Stimulated activated CD8-positive, alpha-beta memory T cell treated with anti-CD3 and anti-CD28 coated beads, Interleukin-12 subunit alpha, Interleukin-12 subunit beta, amount 100 ng/mL, for 24 hours (primary cell): Measurements from ENCODE around the gene KRT35.

Experiments
- DNase-seq: peaks from one replicate; pipeline ENCODE4 v3.0.0-alpha.2; 2020; ENCODE audit errors: extremely low read depth

KRT35 gene

DNA sequence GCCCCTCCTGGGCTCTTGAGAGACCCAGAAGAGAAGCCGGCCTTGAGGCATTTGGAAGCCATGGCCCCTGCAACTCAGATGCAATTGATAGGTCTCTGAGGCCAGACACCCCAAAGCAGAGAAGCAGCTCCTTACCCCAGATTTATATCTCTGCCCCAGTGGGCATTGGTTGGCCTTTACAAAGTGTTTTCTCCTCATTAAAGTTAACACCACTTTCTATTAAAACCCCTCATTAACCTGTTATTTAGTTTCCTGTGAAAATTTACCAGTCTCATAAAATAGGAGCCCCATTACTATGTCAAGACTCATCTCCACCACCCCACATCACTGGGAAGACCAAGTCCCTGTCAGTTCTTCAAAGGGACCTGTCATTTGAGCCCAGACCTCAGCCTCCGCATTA is at the start of gene KRT35:
TSS of gene KRT35 (minus strand) at position 116 of the 400 bp plus-strand sequence. CDS start at position 62, 54 bp downstream.
- DNase-seq: no peak

DNA sequence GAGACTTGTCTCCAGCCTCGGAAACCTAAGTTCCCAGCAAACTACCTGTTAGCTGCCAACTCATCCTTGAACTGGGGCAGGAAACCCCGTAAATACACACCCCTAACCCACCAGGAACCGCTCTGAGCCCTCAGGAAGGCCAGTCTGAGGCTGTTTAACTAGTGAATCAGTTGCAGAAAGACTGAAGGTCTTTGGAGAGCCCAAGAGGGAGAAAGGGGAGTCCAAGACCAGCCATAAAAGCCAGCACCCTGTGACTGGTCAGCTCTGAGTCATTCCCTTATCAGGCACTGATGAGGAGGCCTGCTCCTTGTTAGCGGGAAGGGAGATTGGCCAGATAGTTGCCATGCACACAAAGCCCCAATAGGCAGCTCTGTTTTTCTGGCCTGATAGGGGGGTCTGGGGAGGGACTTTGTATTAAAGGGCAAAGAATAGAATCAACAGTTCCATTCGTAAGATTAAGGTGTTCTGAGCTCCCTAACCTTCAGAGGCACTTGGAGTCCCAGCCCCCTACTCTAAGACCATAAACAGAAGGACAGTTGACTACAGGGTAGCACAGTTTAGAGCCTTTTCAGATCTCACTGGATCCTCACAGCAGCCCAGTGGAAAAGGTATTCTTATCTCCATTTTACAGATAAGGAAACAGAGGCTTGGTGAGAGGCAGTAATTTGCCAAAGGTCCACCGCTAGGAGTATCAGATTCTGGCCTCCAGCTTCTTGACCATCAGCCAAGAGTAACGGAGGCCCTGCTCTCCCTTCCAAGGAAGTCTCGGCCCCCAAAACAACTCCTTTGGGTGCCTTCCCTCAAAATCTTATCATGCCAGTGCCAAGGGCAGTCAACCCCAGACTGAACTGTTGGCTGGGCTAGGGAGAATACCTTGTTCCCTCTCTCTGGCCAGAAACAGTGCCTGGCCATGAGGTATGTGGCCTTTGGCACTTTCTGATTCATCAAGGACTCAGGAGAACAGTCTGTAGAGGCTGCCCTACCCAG is 49.4 kb upstream of the KRT35 start:
- no peak for DNase-seq

DNA sequence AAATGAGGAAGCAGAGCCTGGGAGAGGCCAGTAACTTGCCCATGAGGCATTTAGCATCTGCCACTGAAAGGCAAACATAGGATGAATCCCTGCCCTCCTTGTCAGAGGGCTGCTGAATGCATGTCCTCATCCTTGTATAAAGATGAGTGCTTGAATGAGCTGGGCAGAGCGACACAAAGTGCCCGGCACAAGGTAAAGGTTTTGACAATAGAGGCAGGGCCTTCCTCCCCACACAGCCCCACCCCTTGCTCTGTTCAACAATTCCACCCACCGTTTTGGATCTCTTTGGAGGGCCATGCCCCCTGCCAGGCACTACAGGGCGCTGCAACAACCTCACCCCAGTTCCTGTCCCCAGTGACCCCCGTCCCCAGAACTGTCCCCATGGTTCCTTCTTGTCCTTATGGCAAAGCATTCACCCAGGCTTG is 48.6 kb upstream of the KRT35 start:
- no peak for DNase-seq

DNA sequence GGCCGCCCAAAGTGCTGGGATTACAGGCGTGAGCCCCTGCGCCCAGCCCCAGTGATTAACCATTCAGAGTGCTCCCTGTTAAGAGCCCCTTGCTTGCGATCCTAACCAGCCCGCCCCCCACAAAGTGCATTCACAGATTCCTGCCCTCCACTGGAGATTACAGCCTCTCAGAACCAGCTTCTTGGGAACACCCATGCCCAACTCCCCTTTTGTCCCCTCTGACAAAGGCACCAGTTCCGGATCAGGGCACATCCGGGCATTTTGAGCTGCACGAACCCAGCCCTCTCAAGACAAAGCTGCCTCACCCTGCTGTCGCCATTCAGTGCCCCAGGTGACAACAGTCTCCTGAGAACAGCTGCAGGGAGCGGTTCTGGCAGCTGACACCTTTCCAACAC is 48.0 kb upstream of the KRT35 start:
- DNase-seq: no peak

DNA sequence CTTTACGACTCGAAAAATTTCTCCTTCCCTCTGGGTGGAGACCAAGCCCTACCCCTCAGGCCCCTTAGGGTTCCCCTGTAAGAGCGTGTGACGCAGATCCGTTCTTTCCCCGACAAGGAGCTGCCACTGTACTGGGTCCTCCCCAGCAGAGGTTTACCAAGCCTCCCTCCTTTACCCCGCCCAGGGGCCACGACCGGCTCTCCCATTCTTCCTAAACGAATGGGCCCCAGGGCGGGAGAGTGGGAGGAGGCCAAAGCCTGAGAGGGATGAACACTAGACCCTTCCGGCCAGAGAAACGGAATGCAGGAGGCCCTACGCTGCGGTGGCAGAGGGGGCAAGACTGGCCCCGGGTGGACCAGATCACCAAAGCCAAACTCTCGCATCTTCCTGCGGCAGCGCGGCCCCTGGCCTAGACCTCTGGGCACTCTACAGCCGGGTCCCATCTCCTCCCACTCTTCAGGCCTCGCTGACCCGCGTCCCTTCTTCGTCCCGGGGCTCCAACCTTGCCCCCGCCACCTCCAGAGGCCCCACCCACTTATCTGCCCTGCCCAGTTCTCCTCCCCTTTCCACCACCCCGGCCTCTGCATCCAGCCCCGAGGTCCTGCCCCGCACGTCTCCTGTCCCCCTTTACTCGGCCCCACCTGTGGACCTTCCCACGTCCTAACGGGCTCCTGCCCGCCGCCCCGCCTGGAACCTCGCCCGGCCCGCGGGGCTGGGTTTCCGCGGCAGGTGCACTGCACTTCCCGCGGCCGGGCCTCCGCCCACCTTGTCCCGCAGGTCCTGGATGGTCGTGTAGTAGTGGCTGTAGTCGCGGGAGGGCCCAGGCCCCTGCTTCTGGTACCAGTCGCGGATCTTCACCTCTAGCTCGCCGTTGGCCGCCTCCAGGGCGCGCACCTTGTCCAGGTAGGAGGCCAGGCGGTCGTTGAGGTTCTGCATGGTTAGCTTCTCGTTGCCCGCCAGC is 46.4 kb upstream of the KRT35 start:
- no peak for DNase-seq

DNA sequence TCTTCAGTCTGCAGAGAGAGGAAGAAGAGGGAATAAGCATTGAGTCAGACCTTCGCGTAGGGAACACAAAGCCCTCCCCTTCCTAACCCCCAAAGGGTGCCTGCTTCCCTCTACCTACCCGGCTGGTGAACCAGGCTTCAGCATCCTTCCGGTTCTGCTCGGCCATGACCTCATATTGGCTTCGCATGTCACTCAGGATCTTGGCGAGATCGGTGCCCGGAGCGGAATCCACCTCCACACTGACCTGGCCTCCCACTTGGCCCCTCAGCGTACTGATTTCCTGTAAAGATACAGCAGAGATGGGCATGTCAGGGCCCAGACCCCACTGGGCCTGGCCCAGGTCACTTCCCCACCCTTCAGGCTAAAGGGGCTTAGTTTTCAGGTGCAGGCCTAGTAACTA is 43.3 kb upstream of the KRT35 start:
- no peak for DNase-seq

DNA sequence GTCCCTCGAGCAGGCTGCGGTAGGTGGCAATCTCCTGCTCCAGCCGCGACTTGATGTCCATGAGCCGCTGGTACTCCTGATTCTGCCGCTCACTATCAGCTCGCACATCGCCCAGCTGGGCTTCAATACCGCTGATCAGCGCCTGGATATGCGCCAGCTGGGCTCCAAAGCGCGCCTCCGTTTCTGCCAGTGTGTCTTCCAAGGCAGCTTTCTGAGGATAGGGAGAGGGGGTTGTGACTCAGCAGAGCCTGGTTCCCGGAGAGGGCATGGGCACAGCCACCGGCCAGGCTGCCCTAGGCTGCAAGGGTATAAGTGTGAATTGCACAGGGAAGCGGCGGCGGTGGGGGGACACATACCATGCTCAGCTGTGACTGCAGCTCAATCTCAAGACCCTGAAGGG is 42.8 kb upstream of the KRT35 start:
- no peak for DNase-seq

DNA sequence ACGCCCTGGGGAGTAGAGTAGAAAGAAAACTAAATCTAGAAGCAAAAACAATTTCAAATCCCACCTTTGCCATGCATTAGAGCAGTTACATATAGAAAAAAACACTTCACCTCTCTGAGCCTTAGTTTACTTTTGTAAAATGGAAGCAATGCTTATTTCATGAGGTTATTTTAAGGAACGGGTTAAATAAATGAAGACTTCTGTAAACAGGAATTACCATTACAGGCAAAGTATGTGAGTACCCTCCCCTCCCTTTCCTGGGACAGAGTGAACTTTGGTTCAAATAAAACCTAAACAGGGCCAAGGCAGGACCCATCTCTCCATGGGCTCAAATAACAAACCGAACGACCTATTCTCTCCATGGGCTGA is 42.3 kb upstream of the KRT35 start:
- no peak for DNase-seq

DNA sequence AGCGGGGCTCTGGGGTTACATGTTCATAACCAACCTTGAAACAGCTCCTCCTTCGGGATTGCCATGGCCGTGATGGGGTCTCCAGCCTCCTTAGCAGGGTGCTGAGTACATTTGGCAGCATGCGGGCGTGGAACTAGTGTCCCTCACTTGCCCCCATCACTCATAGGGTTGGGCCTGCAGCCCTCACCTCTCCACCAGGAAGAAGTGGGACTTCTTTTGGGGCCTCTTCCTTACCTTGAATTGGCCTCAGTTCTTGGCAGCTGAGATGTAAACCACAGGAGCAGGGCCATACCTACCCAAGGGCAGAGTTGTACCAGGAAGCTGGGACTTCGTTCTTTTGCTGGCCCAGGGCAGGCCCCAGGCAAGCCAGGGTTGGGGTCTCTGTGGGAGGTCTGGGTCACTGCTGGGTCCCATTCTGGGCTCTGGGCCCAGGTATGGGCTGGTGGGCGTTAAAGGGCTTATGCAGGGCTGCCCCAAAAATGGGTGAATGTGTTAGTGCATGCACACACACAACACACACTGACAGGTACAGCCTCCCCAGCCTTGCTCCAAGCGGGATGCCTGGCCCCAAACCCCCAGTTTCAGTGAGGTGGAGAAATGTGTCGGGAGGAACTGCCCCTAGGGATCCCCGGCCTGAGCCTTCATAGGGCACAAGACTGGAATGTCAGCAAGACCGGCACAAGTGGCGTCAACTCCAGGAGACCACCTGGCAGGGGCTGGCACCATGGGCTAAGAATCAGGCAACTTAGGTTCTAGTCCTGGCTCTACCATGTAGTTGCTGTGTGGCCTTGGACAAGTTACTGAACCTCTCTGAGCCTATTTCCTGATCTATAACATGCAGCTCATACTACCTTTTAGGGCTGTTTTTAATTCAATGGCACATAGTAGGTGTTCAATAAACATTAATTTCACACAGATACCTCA is 41.6 kb upstream of the KRT35 start:
- no peak for DNase-seq

DNA sequence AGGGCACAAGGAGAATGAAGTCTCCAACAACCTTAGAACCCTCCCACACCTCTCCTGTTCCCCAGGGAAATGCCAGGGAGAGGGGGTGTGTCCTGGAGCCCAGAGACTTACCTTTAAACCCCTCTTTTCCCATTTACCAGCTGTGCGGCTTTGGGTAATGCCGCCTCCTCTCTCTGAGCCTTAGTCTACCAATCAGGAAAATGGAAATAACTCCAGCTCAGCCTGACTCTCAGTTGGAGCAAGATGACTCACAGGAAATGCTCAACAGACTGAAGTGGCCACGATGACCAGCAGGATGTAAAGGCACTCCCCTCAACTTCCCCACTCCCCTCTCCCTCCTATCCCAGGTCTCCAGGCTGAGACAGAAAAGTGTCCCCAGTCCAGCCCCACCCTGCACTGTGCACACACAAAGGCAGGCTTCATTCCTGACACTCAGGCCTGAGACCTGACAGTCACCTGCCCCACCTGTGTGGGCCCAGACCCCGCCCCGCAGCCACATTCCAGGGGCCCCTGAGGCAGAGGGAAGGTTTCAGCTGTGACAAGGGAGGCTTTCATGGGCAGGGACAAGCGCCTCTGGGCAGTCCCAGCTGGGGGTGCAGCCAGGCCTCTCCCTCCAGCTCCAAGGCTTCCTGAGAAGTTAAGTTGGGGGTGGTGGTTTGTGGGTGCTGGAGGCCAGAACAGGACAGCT is 40.8 kb upstream of the KRT35 start:
- DNase-seq: no peak

DNA sequence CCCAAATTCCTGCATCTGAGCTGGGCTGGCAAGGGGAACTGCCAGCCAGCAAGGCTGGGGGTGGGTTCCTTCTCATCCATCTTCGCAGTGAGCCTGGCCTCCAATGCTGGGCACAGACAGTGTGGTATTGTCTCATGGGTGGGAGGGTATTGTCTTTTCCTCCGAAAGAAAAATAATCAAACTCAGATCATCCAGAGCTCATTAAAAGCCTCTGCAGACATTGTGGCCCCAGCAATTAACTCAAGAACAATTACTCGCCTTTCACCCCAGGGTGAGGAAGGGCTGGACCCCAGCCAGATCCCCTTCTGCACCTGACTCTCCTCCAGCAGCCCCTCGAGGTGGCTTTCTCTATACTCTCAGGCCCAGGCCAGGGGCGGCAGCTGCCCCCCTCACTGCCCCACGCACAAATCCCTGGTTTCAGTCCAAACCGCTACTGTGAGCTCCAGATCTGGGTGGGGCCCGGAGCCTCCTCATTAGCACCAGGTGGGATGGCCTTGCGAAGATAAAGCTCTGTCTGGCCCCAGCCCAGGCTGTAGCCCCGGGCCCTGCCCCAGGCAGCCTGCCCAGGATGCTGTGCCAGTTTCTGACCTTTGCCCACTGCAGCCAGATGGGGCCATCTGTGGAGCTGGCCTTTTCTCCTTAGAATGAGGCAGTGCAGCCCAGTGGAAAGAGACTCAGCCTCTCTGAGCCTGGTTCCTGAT is 40.0 kb upstream of the KRT35 start:
- DNase-seq: no peak

DNA sequence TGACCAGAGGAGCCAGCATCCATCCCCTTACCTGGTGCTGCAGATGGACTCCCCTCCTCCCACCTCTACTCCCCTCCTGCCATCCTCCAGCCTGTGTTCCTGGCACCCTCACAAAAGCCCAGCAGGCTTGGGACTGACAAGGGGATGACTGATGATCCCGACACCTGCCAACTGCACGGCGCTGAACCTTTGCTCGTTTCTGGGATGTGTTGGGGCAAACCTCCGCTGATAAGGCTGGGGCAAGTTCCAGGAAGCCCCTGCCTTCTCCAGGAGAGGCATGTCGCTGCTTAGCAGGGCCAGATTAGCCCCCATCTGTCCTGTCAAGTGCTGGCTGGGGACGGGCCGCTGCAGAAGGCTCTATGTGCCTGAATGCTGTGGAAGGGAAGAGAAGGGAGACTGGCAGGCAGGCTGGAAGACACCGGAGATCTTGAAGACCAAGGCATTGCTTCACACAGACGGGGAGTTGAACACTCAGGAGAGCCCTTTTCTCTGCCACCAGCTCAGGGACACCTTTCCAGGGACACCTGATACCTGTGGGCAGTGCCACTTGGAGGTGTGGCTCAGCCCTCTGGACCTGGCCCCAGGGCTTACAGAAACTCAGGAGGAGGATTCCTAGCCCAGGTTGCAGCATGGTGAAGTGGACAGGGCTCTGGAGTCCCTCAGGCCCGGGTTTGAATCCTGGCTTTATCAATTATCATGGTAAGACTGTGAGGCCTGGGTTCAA is 38.7 kb upstream of the KRT35 start:
- DNase-seq: no peak

DNA sequence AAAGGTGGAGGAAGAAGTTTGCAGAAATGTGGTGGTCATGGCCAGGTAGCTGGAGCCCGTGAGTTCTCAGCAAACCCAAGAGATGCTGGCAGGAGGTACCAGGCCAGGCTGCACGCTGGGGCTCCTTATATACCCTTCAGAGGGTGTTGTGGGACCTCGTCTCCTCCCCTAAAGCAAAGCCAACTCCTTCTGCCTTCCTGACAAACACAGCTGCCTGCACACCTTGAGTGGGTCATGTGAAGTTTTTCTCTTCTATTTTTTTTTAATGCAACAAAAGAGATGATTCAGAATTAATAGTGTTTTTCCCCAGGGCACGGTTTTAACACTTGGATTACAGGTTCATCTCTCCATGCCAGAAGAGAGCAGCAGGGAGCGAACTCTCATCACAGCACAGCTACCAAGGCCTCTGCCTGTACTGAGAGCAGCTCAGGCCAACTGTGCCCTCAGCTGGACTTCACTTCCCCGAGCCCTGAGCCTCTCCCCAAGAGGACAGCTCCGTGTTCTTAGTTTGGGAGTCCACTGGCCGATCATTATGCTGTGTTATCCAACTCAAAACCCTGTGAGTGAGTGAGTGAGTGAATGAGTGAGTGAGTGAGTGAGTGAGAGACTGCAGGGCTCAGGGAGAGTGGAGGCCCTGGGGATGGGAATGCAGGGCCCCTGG is 38.0 kb upstream of the KRT35 start, which contains the start of gene KRT15:
TSS of gene KRT15 (minus strand) at position 102 of the 661 bp plus-strand sequence. CDS start at position 39, 63 bp downstream.
- no peak for DNase-seq

DNA sequence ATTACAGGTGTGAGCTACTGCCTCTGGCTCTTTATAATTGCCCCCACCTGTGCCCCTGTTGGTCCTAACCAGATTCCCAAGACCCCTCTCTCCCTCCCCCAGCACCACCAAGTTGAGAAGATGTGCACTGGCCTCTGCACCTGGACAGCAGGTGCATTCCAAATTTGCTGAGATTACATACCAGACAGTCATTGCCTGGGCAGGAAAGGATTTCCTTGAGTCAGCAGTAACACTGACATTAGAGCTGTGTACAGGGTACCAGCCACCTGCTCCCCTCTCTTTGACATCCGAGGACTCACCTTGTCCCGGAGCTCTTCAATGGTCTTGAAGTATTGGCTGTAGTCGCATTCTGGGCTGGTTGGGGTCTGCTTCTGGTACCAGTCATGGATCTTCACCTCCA is 37.1 kb upstream of the KRT35 start:
- DNase-seq: no peak

DNA sequence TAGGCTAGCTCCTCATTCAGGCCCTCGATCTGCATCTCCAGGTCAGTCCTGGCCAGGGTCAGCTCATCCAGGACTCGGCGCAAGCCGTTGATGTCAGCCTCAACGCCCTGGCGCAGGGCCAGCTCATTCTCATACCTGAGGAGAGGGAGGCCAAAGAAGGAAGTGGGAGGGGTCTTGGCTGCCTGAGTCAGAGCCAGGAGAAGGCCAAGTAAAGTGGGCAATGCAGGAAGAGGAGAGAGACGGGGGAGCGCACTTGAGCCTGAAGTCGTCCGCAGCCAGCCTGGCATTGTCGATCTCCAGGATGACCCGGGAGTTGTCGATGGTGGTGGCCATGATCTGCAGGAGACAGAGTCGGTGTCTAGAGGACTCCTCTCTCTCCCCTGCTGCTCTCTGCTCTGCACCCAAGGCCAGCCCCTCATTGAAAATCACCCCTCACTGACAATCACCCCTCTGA is 35.9 kb upstream of the KRT35 start:
- DNase-seq: no peak

DNA sequence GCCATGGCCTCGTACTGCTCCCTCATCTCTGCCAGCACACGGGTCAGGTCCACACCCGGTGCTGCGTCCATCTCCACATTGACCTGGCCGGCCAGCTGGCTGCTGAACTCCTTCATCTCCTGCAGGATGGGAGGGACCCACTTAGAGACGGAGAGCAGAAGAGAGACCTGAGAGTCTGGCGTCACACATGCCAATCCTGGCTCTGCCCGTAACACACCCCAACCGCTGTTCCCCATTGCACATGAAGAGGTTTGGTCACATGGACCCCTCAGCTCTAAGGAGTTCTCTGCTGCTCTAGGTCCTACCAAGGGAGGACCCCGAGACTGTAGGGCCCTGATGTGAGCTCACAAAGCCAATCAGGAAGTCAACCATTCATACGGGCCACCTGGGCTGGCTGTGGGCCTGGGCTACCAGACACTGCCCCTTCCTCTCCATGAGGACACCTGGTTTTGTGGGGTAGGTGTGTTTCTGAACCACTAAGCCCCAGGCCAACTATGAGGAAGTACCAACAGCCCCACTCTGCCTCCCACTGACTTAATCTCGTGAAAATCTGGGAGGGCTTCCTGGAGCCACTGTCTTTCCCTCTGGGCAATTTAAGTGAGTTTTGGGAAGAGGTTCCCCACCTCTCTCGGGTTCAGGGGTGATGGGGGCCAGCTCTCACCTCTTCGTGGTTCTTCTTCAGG is 35.3 kb upstream of the KRT35 start:
- DNase-seq: no peak

DNA sequence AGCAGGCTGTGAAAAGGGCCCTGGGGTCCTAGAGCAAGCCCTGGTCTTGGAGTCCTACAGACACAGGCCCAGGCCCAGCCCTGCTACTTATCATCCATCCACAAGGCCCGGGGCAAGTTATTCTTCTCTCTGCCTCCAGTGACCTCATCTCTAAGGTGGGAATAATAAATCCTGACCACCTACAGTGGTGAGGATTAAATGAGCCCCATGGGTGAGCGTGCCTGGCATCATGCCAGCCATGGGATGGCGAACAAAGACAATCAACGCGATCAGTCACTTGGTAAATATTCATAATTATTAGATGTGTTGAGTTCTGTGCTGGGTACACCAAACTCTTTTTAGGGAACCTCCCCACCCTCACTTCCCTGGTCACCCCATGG is 32.2 kb upstream of the KRT35 start:
- DNase-seq: no peak

DNA sequence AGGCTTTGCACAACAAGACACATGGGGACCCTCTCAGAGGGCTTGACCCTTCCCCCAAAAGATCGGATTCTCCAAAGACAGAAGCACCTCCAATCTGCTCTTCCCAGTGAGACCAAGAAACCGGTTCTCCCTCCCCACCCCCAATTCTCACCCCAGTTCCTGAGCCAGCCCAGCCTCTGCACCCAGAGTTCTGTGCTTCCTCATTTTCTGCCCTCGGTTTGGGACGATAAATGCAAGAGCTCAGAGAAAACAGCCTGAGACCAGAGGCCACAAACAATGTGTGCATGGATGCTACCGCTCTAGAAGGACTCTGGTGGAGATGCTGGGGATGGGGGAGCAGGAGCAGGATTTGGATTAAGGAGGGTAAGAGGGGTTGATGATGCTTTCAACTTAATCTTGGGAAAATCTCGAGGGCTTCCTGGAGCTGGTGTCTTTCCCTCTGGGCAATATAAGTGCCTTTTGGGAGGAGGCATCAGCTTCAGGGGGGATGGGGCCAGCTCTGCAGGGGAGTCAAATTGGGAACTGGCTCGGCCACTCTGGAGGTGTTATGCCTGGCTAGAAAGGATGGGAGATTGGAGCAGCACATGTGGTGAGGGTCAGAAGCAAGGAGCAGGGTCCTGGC is 31.7 kb upstream of the KRT35 start:
- DNase-seq: no peak
